Neural progenitor cell (in vitro differentiated cells): ENCODE measurements around the gene PHETA1. TPM values are rescaled to one million over a fixed set of nuclear protein-coding genes. Genes with fewer than 3 reads are reported as not detected.

ENCODE experiments used
- DNase-seq: peaks from one replicate; pipeline ENCODE4 v3.0.0-alpha.2; 2016; ENCODE audit warnings: low spot score
- H2AFZ ChIP-seq: fragments of 200-600 bp; sonication (generic); replicated peaks from 2 replicates; pipeline ENCODE4 v1.6.1; 2016; ENCODE audit warnings: antibody characterized with exemption
- H3F3A ChIP-seq: fragments of 200-600 bp; sonication (generic); 2 replicates; pipeline ENCODE4 v1.6.1; 2016; ENCODE audit warnings: antibody characterized with exemption, low read depth
- H3K27ac ChIP-seq: fragments of 200-600 bp; sonication (generic); 2 replicates; pipeline ENCODE4 v1.5.1; 2016; ENCODE audit warnings: mild to moderate bottlenecking
- H3K27me3 ChIP-seq: fragments of 200-600 bp; sonication (generic); 2 replicates; pipeline ENCODE4 v1.6.1; 2016; ENCODE audit warnings: mild to moderate bottlenecking, moderate library complexity
- H3K36me3 ChIP-seq: fragments of 200-600 bp; sonication (generic); 2 replicates; pipeline ENCODE4 v1.5.1; 2016
- H3K4me1 ChIP-seq: fragments of 200-600 bp; sonication (generic); 2 replicates; pipeline ENCODE4 v1.6.1; 2016; ENCODE audit warnings: mixed run types
- H3K4me2 ChIP-seq: fragments of 200-600 bp; sonication (generic); 2 replicates; pipeline ENCODE4 v1.6.1; 2016
- H3K4me3 ChIP-seq: fragments of 200-600 bp; sonication (generic); 2 replicates; pipeline ENCODE4 v1.5.1; 2016
- H3K79me2 ChIP-seq: fragments of 200-600 bp; sonication (generic); 2 replicates; pipeline ENCODE4 v1.6.1; 2016; ENCODE audit warnings: low read depth
- H3K9ac ChIP-seq: fragments of 200-600 bp; sonication (generic); 2 replicates; pipeline ENCODE4 v1.6.1; 2016
- H3K9me3 ChIP-seq: fragments of 200-600 bp; sonication (generic); 2 replicates; pipeline ENCODE4 v1.5.1; 2016; ENCODE audit warnings: low read depth
- H4K20me1 ChIP-seq: fragments of 200-600 bp; sonication (generic); 2 replicates; pipeline ENCODE4 v1.6.1; 2016; ENCODE audit warnings: low read depth
- H3K27ac Mint-ChIP-seq: 3 replicates; pipeline ENCODE4 v1.8.0; 2021; ENCODE audit warnings: mixed read lengths
- H3K27me3 Mint-ChIP-seq: 2 replicates; pipeline ENCODE4 v1.8.0; 2022; ENCODE audit warnings: low read depth, mild to moderate bottlenecking, inconsistent platforms, moderate library complexity, mixed read lengths; ENCODE audit not compliant: insufficient read depth
- H3K36me3 Mint-ChIP-seq: 3 replicates; pipeline ENCODE4 v1.8.0; 2021; ENCODE audit warnings: mixed read lengths
- H3K4me1 Mint-ChIP-seq: 3 replicates; pipeline ENCODE4 v1.8.0; 2021; ENCODE audit warnings: mixed read lengths
- H3K4me3 Mint-ChIP-seq: 3 replicates; pipeline ENCODE4 v1.8.0; 2021; ENCODE audit warnings: mild to moderate bottlenecking, moderate library complexity, mixed read lengths
- H3K9me3 Mint-ChIP-seq: 3 replicates; pipeline ENCODE4 v1.8.0; 2020; ENCODE audit warnings: mixed read lengths
- CTCF ChIP-seq: fragments of 200-600 bp; sonication (generic); IDR thresholded peaks from 2 replicates; pipeline ENCODE4 v1.5.1; 2017; ENCODE audit warnings: antibody characterized with exemption, mild to moderate bottlenecking
- EZH2 ChIP-seq: fragments of 200-600 bp; sonication (generic); IDR thresholded peaks from 2 replicates; pipeline ENCODE4 v1.6.1; 2017; ENCODE audit warnings: antibody characterized with exemption, mild to moderate bottlenecking, moderate library complexity
- EZH2phosphoT487 ChIP-seq: fragments of 200-600 bp; sonication (generic); IDR thresholded peaks from 2 replicates; pipeline ENCODE4 v1.6.1; 2017; ENCODE audit warnings: antibody characterized with exemption
- total RNA-seq: library from RNA; depleted of rRNA; stranded (reverse); fragments of >200 nt; gene quantifications from 2 replicates; pipeline ENCODE4 v1.2.3, GENCODE V29; 2015; ENCODE audit warnings: low replicate concordance

The PHETA1 gene
- total RNA-seq, 1 donor from 2014 or later: 1.5 TPM

DNA sequence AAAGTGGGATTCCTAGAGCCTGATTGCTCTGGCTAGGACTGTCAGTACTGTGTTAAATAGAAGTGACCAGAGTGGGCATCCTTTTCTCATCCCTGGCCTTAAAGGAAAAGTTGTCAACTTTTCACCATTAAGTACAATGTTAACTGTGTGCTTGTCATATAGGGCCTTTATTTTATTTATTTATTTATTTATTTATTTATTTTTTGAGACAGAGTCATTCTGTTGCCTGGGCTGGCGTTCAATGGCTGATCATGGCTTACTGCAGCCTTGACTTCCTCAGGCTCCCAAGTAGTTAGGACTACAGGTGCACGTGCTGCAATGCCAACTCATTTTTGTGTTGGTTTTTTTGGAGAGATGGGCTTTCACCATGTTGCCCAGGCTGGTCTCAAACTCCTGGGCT, 48.4 kb upstream of the PHETA1 start:
- H3K36me3 Mint-ChIP-seq: no peaks in the 10 kb centered on the region

GRCh38 chr12:111414711-111415252, 45.9 kb upstream of the PHETA1 start:
- H3K36me3 ChIP-seq: no peaks in the 10 kb centered on the region
- DNase-seq: no peak
- H3K9me3 ChIP-seq: no peaks in the 10 kb centered on the region
- H3F3A ChIP-seq: peaks cover 13% of the 10 kb centered on the region
- no peak overlapping the region for H2AFZ ChIP-seq
- TF ChIP-seq EZH2 (no peak), EZH2phosphoT487 (no peak), CTCF (no peak)
- no peak overlapping the region for H3K4me3 ChIP-seq
- H3K4me3 Mint-ChIP-seq: no peak overlapping the region
- peaks cover 18% of the 10 kb centered on the region for H3K4me1 ChIP-seq
- H3K9ac ChIP-seq: no peak overlapping the region
- peaks cover 36% of the 10 kb centered on the region for H3K4me1 Mint-ChIP-seq
- no peak overlapping the region for H3K27ac ChIP-seq
- peaks cover 16% of the 10 kb centered on the region for H4K20me1 ChIP-seq
- H3K27me3 ChIP-seq: no peaks in the 10 kb centered on the region
- no peaks in the 10 kb centered on the region for H3K9me3 Mint-ChIP-seq
- peak overlapping the region; percentile 30 for H3K27ac Mint-ChIP-seq
- no peak overlapping the region for H3K4me2 ChIP-seq
- peaks cover 6% of the 10 kb centered on the region for H3K79me2 ChIP-seq
- H3K27me3 Mint-ChIP-seq: peaks cover 2% of the 10 kb centered on the region
- H3K36me3 Mint-ChIP-seq: no peaks in the 10 kb centered on the region

More for the DNA sequence above, 48.4 kb upstream of the PHETA1 start:
- no peaks in the 10 kb centered on the region for H3K36me3 ChIP-seq
- peaks cover 20% of the 10 kb centered on the region for H3K4me1 Mint-ChIP-seq
- no peak overlapping the region for H3K9ac ChIP-seq
- H3K27me3 Mint-ChIP-seq: peaks cover 8% of the 10 kb centered on the region
- no peak overlapping the region for H3K27ac ChIP-seq
- H3K79me2 ChIP-seq: peaks cover 6% of the 10 kb centered on the region
- H2AFZ ChIP-seq: no peak overlapping the region
- no peaks in the 10 kb centered on the region for H3K9me3 Mint-ChIP-seq
- no peak overlapping the region for H3K4me3 ChIP-seq
- H4K20me1 ChIP-seq: no peaks in the 10 kb centered on the region
- H3K9me3 ChIP-seq: no peaks in the 10 kb centered on the region
- peaks cover 3% of the 10 kb centered on the region for H3F3A ChIP-seq
- H3K27me3 ChIP-seq: no peaks in the 10 kb centered on the region
- no peak overlapping the region for H3K4me3 Mint-ChIP-seq
- TF ChIP-seq CTCF (no peak), EZH2phosphoT487 (no peak), EZH2 (no peak)
- H3K4me1 ChIP-seq: peaks cover 3% of the 10 kb centered on the region
- H3K4me2 ChIP-seq: no peak overlapping the region
- no peak overlapping the region for H3K27ac Mint-ChIP-seq
- DNase-seq: no peak

DNA sequence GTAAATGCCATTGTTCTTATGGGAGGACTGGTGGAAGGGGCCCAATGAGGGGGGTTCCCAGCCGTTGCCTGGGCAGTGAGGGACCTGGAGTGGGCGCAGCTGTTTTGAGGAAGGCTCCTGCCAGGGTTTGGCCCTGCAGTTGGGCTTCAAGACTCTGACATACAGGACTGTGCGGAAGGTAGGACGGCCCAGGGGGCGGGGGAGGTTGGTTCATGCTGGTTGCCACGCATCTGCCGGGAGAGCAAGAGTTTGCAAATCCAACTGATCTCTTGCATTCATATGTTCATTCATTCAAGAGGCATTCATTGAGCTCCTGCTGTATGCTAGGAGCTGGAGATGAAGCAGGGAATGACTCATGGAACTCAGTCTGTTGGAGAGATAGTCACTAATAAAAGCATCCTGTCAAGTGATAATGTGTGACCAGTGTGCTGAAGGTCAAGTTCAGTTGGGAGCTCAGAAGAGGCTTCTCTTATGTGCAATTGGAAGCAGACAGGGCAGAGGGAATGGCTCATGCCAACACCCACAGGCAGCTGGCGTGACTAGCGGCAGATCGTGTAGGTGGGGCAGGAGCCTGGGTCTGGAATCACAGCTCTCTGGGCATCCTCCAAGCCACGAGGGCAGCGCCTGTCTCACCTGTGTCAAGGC, 44.7 kb upstream of the PHETA1 start:
- Mint-ChIP-seq H3K27ac (peak overlapping the region; percentile 85), H3K9me3 (no peaks in the 10 kb centered on the region), H3K27me3 (no peaks in the 10 kb centered on the region), H3K4me1 (peaks cover 36% of the 10 kb centered on the region), H3K36me3 (no peaks in the 10 kb centered on the region), H3K4me3 (no peak overlapping the region)
- Histone ChIP-seq H3K36me3 (no peaks in the 10 kb centered on the region), H3K9ac (no peak overlapping the region), H3K4me3 (no peak overlapping the region), H3K9me3 (no peaks in the 10 kb centered on the region), H3K27me3 (no peaks in the 10 kb centered on the region), H3K4me1 (peaks cover 19% of the 10 kb centered on the region), H3K79me2 (peaks cover 8% of the 10 kb centered on the region), H4K20me1 (peaks cover 16% of the 10 kb centered on the region), H3K4me2 (no peak overlapping the region), H2AFZ (no peak overlapping the region), H3F3A (peaks cover 13% of the 10 kb centered on the region), H3K27ac (no peak overlapping the region)
- no peak for DNase-seq
- TF ChIP-seq EZH2phosphoT487 (no peak), CTCF (no peak), EZH2 (no peak)
